IMR-90 (cell line): Measurements from ENCODE around the gene CIBAR2. TPM values are rescaled to one million over a fixed set of nuclear protein-coding genes. Genes with fewer than 3 reads are reported as not detected.

Experiments
- ATAC-seq: fragments of 200-7000 bp; cut with Tn5 transposase; 2 replicates; pipeline ENCODE4 v1.9.1; 2020; ENCODE audit warnings: low read depth, mild to moderate bottlenecking, moderate library complexity
- BruUV-seq: library from RNA; stranded (reverse); fragments of 400-500 nt; replicated peaks from 2 replicates; lab custom pipeline; 2021; lab: Mats Ljungman, UMichigan
- CTCF ChIA-PET: fragments of 300-600 bp; formaldehyde crosslinking; extraction: SDS; loops from one replicate; lab custom pipeline; 2021; ENCODE audit warnings: antibody characterized with exemption; lab: Yijun Ruan, JAX
- POLR2A ChIA-PET: fragments of 300-600 bp; sonication (Branson Sonifier 250); formaldehyde crosslinking; loops from one replicate; lab custom pipeline; 2022; ENCODE audit warnings: antibody characterized with exemption; ENCODE audit not compliant: unreplicated experiment; lab: Charles Lee
- DNase-seq: peaks from one replicate; pipeline ENCODE4 v3.0.0; 2013
- H2AFZ ChIP-seq: replicated peaks from 2 replicates; pipeline ENCODE3; 2013; ENCODE audit warnings: low read length, mild to moderate bottlenecking; ENCODE audit not compliant: poor library complexity
- H2AK5ac ChIP-seq: 2 replicates; pipeline ENCODE4 v1.6.1; 2013; ENCODE audit warnings: low read depth, low read length, inconsistent platforms
- H2AK9ac ChIP-seq: replicated peaks from 2 replicates; pipeline ENCODE3; 2013; ENCODE audit warnings: mild to moderate bottlenecking, low read depth, low read length, moderate library complexity; ENCODE audit not compliant: poor library complexity
- H2BK120ac ChIP-seq: 2 replicates; pipeline ENCODE4 v1.6.1; 2013; ENCODE audit warnings: low read depth, low read length, inconsistent platforms
- H2BK15ac ChIP-seq: 3 replicates; pipeline ENCODE4 v1.6.1; 2013; ENCODE audit warnings: low read depth, low read length, inconsistent platforms
- H2BK20ac ChIP-seq: 2 replicates; pipeline ENCODE4 v1.6.1; 2013; ENCODE audit warnings: low read depth, mild to moderate bottlenecking, inconsistent platforms, low read length, moderate library complexity
- H2BK5ac ChIP-seq: 2 replicates; pipeline ENCODE4 v1.6.1; 2013; ENCODE audit warnings: mild to moderate bottlenecking, low read depth, low read length, inconsistent platforms; ENCODE audit not compliant: poor library complexity, severe bottlenecking
- H3K14ac ChIP-seq: replicated peaks from 2 replicates; pipeline ENCODE4 v1.6.1; 2013; ENCODE audit warnings: low read depth, low read length, inconsistent platforms
- H3K18ac ChIP-seq: 2 replicates; pipeline ENCODE4 v1.6.1; 2013; ENCODE audit warnings: low read depth, low read length, control low read depth
- H3K23ac ChIP-seq: 2 replicates; pipeline ENCODE4 v1.6.1; 2013; ENCODE audit warnings: low read depth, low read length, inconsistent platforms
- H3K27ac ChIP-seq: 2 replicates; pipeline ENCODE4 v1.5.1; 2013; ENCODE audit warnings: mild to moderate bottlenecking, control low read depth, low read length; ENCODE audit not compliant: insufficient read depth
- H3K27me3 ChIP-seq: 2 replicates; pipeline ENCODE4 v1.6.1; 2013; ENCODE audit warnings: low read length; ENCODE audit not compliant: control insufficient read depth, insufficient read depth
- H3K36me3 ChIP-seq: 2 replicates; pipeline ENCODE4 v1.6.1; 2013; ENCODE audit warnings: low read length, mixed read lengths; ENCODE audit not compliant: control insufficient read depth, insufficient read depth
- H3K4ac ChIP-seq: 2 replicates; pipeline ENCODE4 v1.6.1; 2013; ENCODE audit warnings: low read depth, low read length, inconsistent platforms
- H3K4me1 ChIP-seq: 2 replicates; pipeline ENCODE4 v1.6.1; 2013; ENCODE audit warnings: low read length, mixed read lengths; ENCODE audit not compliant: control insufficient read depth, insufficient read depth
- H3K4me2 ChIP-seq: 2 replicates; pipeline ENCODE4 v1.6.1; 2013; ENCODE audit warnings: low read depth, mild to moderate bottlenecking, control low read depth, low read length, moderate library complexity
- H3K4me3 ChIP-seq: 2 replicates; pipeline ENCODE4 v1.5.1; 2013; ENCODE audit warnings: low read depth, mild to moderate bottlenecking, control low read depth, low read length, moderate library complexity; ENCODE audit not compliant: insufficient read depth
- H3K56ac ChIP-seq: 2 replicates; pipeline ENCODE4 v1.6.1; 2013; ENCODE audit warnings: low read length, inconsistent platforms; ENCODE audit not compliant: insufficient read depth; ENCODE audit errors: extremely low read depth
- H3K79me1 ChIP-seq, 2 experiments: 2 replicates each; pipeline ENCODE4 v1.6.1; 2013; ENCODE audit warnings: low read length in 2 of 2, inconsistent platforms in 1 of 2, low read depth in 1 of 2
- H3K9ac ChIP-seq: 2 replicates; pipeline ENCODE4 v1.6.1; 2013; ENCODE audit warnings: low read depth, low read length, control low read depth
- H3K9me1 ChIP-seq: 2 replicates; pipeline ENCODE4 v1.6.1; 2013; ENCODE audit warnings: low read length, inconsistent platforms; ENCODE audit not compliant: insufficient read depth
- H3K9me3 ChIP-seq: 2 replicates; pipeline ENCODE4 v1.6.1; 2013; ENCODE audit warnings: low read length; ENCODE audit not compliant: control insufficient read depth, insufficient read depth
- H4K20me1 ChIP-seq: 2 replicates; pipeline ENCODE4 v1.6.1; 2013; ENCODE audit warnings: low read length, inconsistent platforms; ENCODE audit not compliant: insufficient read depth
- H4K5ac ChIP-seq: 2 replicates; pipeline ENCODE4 v1.6.1; 2013; ENCODE audit warnings: mild to moderate bottlenecking, low read depth, low read length, control low read depth
- H4K8ac ChIP-seq, 2 experiments: 2 replicates each; pipeline ENCODE4 v1.6.1; 2013; ENCODE audit warnings: low read depth in 2 of 2, low read length in 2 of 2, control low read depth in 1 of 2, inconsistent platforms in 1 of 2
- H4K91ac ChIP-seq: 2 replicates; pipeline ENCODE4 v1.6.1; 2013; ENCODE audit warnings: low read depth, low read length, inconsistent platforms; ENCODE audit not compliant: insufficient read depth
- FOS ChIP-seq: fragments of 150-350 bp; IDR thresholded peaks from 2 replicates; pipeline ENCODE4 v1.6.1; 2016; ENCODE audit warnings: low read depth, low read length
- RAD21 ChIP-seq: IDR thresholded peaks from 2 replicates; pipeline ENCODE4 v1.6.1; 2012; ENCODE audit warnings: low read length, improper control_type of control experiment
- WGBS, 2 experiments: methylation state at CpG; one replicate each; pipeline versions ENCODE4 v1.1.5 to v1.1.7; 2013; ENCODE audit warnings: missing lambda C conversion rate in 2 of 2; ENCODE audit not compliant: insufficient read length in 1 of 2; ENCODE audit errors: extremely low coverage in 2 of 2; 5-methylcytosine and 5-hydroxymethylcytosine counted together
- dilution Hi-C: fragments of 300-500 bp; cut with HindIII; formaldehyde crosslinking; loops from one replicate; pipeline ENCODE4 v1.14.3; 2018; ENCODE audit warnings: low sequenced_read_pairs; ENCODE audit not compliant: unreplicated experiment
- in situ Hi-C: fragments of 300-500 bp; cut with MboI; formaldehyde crosslinking; loops from 3 replicates; pipeline ENCODE4 v1.14.3; 2019; ENCODE audit warnings: low sequenced_read_pairs, inconsistent platforms, mixed read lengths
- intact Hi-C: fragments of 100-400 bp; cut with micrococcal nuclease; formaldehyde crosslinking; loops from 2 replicates; pipeline ENCODE4 v1.10.0; 2022
- polyA plus RNA-seq, 3 experiments: library from polyadenylated mRNA; depleted of rRNA; stranded (reverse); fragments of >200 nt; gene quantifications; 2 replicates each; pipeline ENCODE4 v1.2.3, GENCODE V29; 2012; ENCODE audit warnings: low replicate concordance in 1 of 3
- total RNA-seq: library from RNA; depleted of rRNA; stranded (reverse); fragments of >200 nt; gene quantifications from 2 replicates; pipeline ENCODE4 v1.2.3, GENCODE V29; 2012
- TF ChIP-seq, protein P1 (sequence below): conservative IDR thresholded peaks from 2 replicates; pipeline ENCODE4 v1.5.1; 2012; ENCODE audit warnings: mild to moderate bottlenecking, low read depth, low read length, improper control_type of control experiment

CIBAR2 gene
- total and polyA plus RNA-seq, 2 of the 4 experiments (the other 2 are of a cell fraction), result 0.18 to 0.24 TPM

DNA sequence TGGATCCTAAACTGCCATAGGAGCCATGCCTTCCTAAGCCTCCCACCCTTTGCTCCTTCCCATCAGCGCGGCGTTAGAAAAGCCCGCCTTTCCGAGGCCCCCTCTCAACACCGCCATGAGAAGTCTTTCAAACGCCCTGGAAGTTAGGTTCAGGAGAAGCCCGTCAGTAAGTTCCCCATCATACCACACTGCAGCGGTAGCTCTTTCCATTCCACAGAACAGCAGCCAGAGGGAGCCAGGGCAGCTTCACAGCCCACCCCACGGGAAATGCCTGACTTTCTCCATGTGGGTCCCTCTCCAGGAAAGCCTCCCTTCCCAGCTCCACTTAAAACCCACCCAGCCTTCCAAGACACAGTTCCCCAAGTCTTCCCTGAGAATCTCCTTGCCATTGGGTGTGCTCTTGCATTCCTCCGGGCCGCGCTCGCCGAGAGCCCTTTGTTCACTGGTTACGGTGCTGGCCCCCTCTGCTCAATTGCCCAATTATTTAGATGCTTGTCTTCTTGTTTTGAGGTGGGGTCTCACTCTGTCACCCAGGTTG lies 56.0 kb downstream of the CIBAR2 start:
- Histone ChIP-seq H3K27ac (no peak overlapping the region), H3K23ac (no peak overlapping the region), H2BK5ac (no peak overlapping the region), H3K9me1 (peaks cover 4% of the 10 kb centered on the region), H4K5ac (peak overlapping the region; percentile 18; the same call in 1 of the 2 replicates), H4K91ac (no peak overlapping the region), H3K79me1 (peaks cover 9 to 25% of the 10 kb centered on the region in 2 experiments; a peak in 3 of 4 replicates), H3K56ac (no peak overlapping the region), H3K9me3 (no peaks in the 10 kb centered on the region), H2AK5ac (no peak overlapping the region; the same call in 1 of the 2 replicates), H4K20me1 (peaks cover 21% of the 10 kb centered on the region), H2AK9ac (peak overlapping the region; percentile 49), H3K4me3 (no peak overlapping the region), H4K8ac (no peak overlapping the region; a peak in 1 of 4 replicates), H3K27me3 (no peaks in the 10 kb centered on the region), H3K4ac (peak overlapping the region; percentile 13), H2BK15ac (no peak overlapping the region), H2AFZ (peak overlapping the region; percentile 83), H3K36me3 (no peaks in the 10 kb centered on the region), H3K14ac (no peak overlapping the region), H3K4me1 (peaks cover 8% of the 10 kb centered on the region), H3K18ac (no peak overlapping the region; the same call in 1 of the 2 replicates), H2BK120ac (0 out of 2 replicates have a peak overlapping the region, but pooled peaks have one; percentile 23), H3K9ac (no peak overlapping the region), H3K4me2 (peak overlapping the region; percentile 91; the same call in 1 of the 2 replicates), H2BK20ac (no peak overlapping the region)
- intact Hi-C loops (no loop called here), dilution Hi-C loops (no loop called here), in situ Hi-C loops (no loop called here)
- peak; percentile 71 for ATAC-seq
- TF ChIP-seq, protein P1, sequence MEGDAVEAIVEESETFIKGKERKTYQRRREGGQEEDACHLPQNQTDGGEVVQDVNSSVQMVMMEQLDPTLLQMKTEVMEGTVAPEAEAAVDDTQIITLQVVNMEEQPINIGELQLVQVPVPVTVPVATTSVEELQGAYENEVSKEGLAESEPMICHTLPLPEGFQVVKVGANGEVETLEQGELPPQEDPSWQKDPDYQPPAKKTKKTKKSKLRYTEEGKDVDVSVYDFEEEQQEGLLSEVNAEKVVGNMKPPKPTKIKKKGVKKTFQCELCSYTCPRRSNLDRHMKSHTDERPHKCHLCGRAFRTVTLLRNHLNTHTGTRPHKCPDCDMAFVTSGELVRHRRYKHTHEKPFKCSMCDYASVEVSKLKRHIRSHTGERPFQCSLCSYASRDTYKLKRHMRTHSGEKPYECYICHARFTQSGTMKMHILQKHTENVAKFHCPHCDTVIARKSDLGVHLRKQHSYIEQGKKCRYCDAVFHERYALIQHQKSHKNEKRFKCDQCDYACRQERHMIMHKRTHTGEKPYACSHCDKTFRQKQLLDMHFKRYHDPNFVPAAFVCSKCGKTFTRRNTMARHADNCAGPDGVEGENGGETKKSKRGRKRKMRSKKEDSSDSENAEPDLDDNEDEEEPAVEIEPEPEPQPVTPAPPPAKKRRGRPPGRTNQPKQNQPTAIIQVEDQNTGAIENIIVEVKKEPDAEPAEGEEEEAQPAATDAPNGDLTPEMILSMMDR, result peak; percentile 44
- TF ChIP-seq RAD21, result peak; percentile 35; the same call in 1 of the 2 replicates
- no peak for TF ChIP-seq FOS
- CTCF ChIA-PET, result interaction anchor here (1.1 kb wide), 1 partner anchor 79 kb away, joined by 4 read pairs; no protein-coding TSS in a partner anchor
- no TSS peak for BruUV-seq
- WGBS, 2 experiments, result 67% methylated on average over 4 of the region's 16 CpGs; no CpG with 5 or more reads in 1 of the 2 experiments
- POLR2A ChIA-PET, result no interaction called here
- peak; percentile 36 for DNase-seq
